ENCODE measurements around the gene YIF1A. TPM values are rescaled to one million over a fixed set of nuclear protein-coding genes. Genes with fewer than 3 reads are reported as not detected.

The YIF1A gene
- total RNA-seq (2014; rRNA removed; shearing (Covaris generic)), result 63.9 and 73.4 TPM in 2 replicates
- total RNA-seq (2022), result 44.9 and 57.2 TPM in 2 replicates
- Bru-seq, nascent RNA, result percentile 55 among the genes with signal in this experiment
- BruChase-seq, experiment 1, labeled RNA remaining after a 6-hour chase, result percentile 65 among the genes with signal in this experiment
- BruChase-seq, experiment 2, labeled RNA remaining after a 2-hour chase, result percentile 60 among the genes with signal in this experiment
- long read RNA-seq, transcript YIF1A-203 (8 exons, 1,124 nt), result major isoform, 169 of 220 reads
- long read RNA-seq, partial matches to known transcripts, result 16 of 220 reads
- long read RNA-seq, other reads (novel, unspliced or antisense), result 30 of 220 reads

DNA sequence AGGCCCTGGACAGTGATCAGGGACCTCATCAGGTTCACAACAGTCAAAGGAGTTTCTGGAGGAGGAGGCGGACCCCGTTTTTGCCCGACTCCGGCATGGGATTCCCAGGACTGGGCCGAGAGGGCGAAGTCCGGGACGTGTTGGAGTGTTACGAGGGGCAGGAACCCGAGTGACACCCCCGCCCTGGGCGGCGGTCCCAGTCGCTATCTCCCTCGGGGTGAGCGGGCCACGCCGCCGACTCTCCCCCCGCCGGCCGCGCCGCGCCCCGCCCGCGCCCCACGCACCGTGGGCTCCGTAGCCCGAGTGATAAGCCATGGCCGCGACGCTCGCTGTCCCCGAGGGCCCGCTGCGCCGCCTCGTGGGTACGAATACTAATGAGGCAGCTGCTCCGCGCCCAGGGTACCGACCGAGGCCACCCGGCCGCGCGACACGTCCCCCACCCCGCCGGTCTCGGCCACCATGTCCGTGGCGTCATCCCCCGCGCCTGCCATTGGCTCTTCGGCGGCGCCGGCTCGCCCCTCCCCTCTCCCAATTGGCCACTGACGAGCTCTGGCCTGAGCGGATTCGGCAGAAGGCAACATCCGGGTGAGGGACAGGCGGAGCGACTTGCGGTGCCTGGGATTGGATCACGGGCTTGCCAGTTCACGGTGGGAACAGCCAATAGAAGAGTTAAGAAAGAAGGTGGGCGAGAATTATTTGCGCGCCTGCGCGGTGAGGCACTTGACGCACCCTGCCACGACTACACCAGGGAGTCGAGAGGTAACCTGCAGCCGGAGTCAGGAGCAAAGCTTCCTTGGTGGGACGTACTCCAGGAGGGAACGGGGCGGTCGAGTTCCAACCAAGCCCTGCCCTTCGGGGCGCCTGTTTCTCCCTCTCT, at the start of gene YIF1A:
Gene YIF1A (minus strand): TSS at position 473 of the 877 bp plus-strand sequence. CDS start 158 bp downstream, at position 315.
- H3K4me3 ChIP-seq (ENCODE audit: low read depth, low read length, poor library complexity, severe bottlenecking), result peak within 1 kb of the TSS; percentile 88
- peaks cover 31% of the 10 kb centered on the region for H3K4me1 ChIP-seq (ENCODE audit: insufficient read depth, low read length, poor library complexity, severe bottlenecking)
- no TSS peak for BruUV-seq (replicated peaks)
- peaks cover 12% of the 10 kb centered on the region; the same call in 1 of the 2 replicates for H3K36me3 ChIP-seq (ENCODE audit: insufficient read depth, low read length)
- H4K20me1 ChIP-seq (ENCODE audit: insufficient read depth, low read length), result no peaks in the 10 kb centered on the region
- H3K9me3 ChIP-seq (ENCODE audit: low read length), result no peaks in the 10 kb centered on the region
- H3K79me2 ChIP-seq (ENCODE audit: insufficient read depth, low read depth, low read length), result peaks cover 9% of the 10 kb centered on the region; the same call in 1 of the 2 replicates
- no peaks in the 10 kb centered on the region for H3K9me2 ChIP-seq (ENCODE audit: insufficient read depth, low read length)
- intact Hi-C loops (cut with micrococcal nuclease; ENCODE audit: unreplicated experiment), result loop anchor here (2.0 kb wide), 1 partner anchor 40 kb away; no protein-coding TSS in a partner anchor
- H3K27ac ChIP-seq (ENCODE audit: low read depth, low read length, poor library complexity, severe bottlenecking), result peak within 1 kb of the TSS; percentile 37
- POLR2A ChIA-PET, result interaction anchor here (0.6 to 2.0 kb wide), 9 partner anchors 8 to 471 kb away, joined by 3 to 13 read pairs (median 4); no protein-coding TSS in a partner anchor
- TF ChIP-seq EZH2phosphoT487 (IDR thresholded peaks at IDR 0.05; ENCODE audit: borderline replicate concordance, low read depth, low read length), result no peak
- TF ChIP-seq CTCF (conservative IDR thresholded peaks at IDR 0.05; ENCODE audit: low read length), result no peak; the same call in 1 of the 2 replicates
- DNase-seq (ENCODE audit: low spot score), result peak; percentile 99
- CTCF ChIA-PET (ENCODE audit: unreplicated experiment), result interaction anchor here (0.6 to 1.1 kb wide), 6 partner anchors 21 to 1294 kb away, joined by 3 to 8 read pairs (median 4); no protein-coding TSS in a partner anchor
- H3K4me2 ChIP-seq (ENCODE audit: low read length), result peak within 1 kb of the TSS; percentile 85
- H2AFZ ChIP-seq (ENCODE audit: low read length), result peak within 1 kb of the TSS; percentile 73

- Histone ChIP-seq H3K9me3 (ENCODE audit: low read length) (no peaks in the 10 kb centered on the region), H3K4me1 (ENCODE audit: insufficient read depth, low read length, poor library complexity, severe bottlenecking) (peaks cover 14% of the 10 kb centered on the region), H3K9me2 (ENCODE audit: insufficient read depth, low read length) (no peaks in the 10 kb centered on the region), H3K4me3 (ENCODE audit: low read depth, low read length, poor library complexity, severe bottlenecking) (no peak overlapping the region), H3K79me2 (ENCODE audit: insufficient read depth, low read depth, low read length) (no peaks in the 10 kb centered on the region), H3K27ac (ENCODE audit: low read depth, low read length, poor library complexity, severe bottlenecking) (no peak overlapping the region), H3K36me3 (ENCODE audit: insufficient read depth, low read length) (peaks cover 51% of the 10 kb centered on the region), H3K4me2 (ENCODE audit: low read length) (0 out of 2 replicates have a peak overlapping the region, but pooled peaks have one; percentile 2), H2AFZ (ENCODE audit: low read length) (no peak overlapping the region), H4K20me1 (ENCODE audit: insufficient read depth, low read length) (no peaks in the 10 kb centered on the region)
- DNase-seq (ENCODE audit: low spot score), result no peak
- POLR2A ChIA-PET, result no interaction called here
- intact Hi-C loops (cut with micrococcal nuclease; ENCODE audit: unreplicated experiment), result no loop called here
- CTCF ChIA-PET (ENCODE audit: unreplicated experiment), result interaction anchor here (0.5 kb wide), 1 partner anchor 8 kb away, joined by 3 read pairs; no protein-coding TSS in a partner anchor
- BruUV-seq (replicated peaks), result TSS peak; percentile 80
- TF ChIP-seq EZH2phosphoT487 (IDR thresholded peaks at IDR 0.05; ENCODE audit: borderline replicate concordance, low read depth, low read length) (no peak), CTCF (conservative IDR thresholded peaks at IDR 0.05; ENCODE audit: low read length) (no peak)
Observed at GRCh38 chr11:66337103-66337899, 48.4 kb upstream of the YIF1A start.
